Neural cell (in vitro differentiated cells): Measurements from ENCODE around the gene DNM1. TPM values are rescaled to one million over a fixed set of nuclear protein-coding genes. Genes with fewer than 3 reads are reported as not detected.
A peak's percentile ranks its signal among the peaks of the same experiment; 100 is the strongest.

Experiments
- H2AFZ ChIP-seq: fragments of 200-600, 300-800 bp; sonication (generic), shearing (Covaris generic); 2 replicates; pipeline ENCODE4 v1.6.0; 2014; ENCODE audit warnings: low read depth, mild to moderate bottlenecking, antibody characterized with exemption, low read length, moderate library complexity
- H3F3A ChIP-seq: fragments of 200-600 bp; shearing (Covaris generic); 2 replicates; pipeline ENCODE4 v1.6.1; 2016; ENCODE audit warnings: mild to moderate bottlenecking, moderate library complexity, mixed read lengths, antibody characterized with exemption, low read length; ENCODE audit not compliant: insufficient read depth, poor library complexity, severe bottlenecking
- H3K27ac ChIP-seq: fragments of 200-600, 300-800 bp; sonication (generic), shearing (Covaris generic); 2 replicates; pipeline ENCODE4 v1.5.1; 2014; ENCODE audit warnings: mild to moderate bottlenecking, low read length, moderate library complexity
- H3K27me3 ChIP-seq: fragments of 300-800, 200-600 bp; sonication (generic), shearing (Covaris generic); 2 replicates; pipeline ENCODE4 v1.6.0; 2014; ENCODE audit warnings: mild to moderate bottlenecking, low read depth, low read length, moderate library complexity; ENCODE audit not compliant: insufficient read depth
- H3K36me3 ChIP-seq: fragments of 300-800, 200-600 bp; sonication (generic), shearing (Covaris generic); 2 replicates; pipeline ENCODE4 v1.5.1; 2014; ENCODE audit warnings: mild to moderate bottlenecking, antibody characterized with exemption, low read length, moderate library complexity; ENCODE audit not compliant: insufficient read depth
- H3K4me2 ChIP-seq: fragments of 300-800, 200-600 bp; sonication (generic), shearing (Covaris generic); 2 replicates; pipeline ENCODE4 v1.6.0; 2014; ENCODE audit warnings: mild to moderate bottlenecking, low read length
- H3K4me3 ChIP-seq: fragments of 300-800, 200-600 bp; sonication (generic), shearing (Covaris generic); 2 replicates; pipeline ENCODE4 v1.5.1; 2014; ENCODE audit warnings: mild to moderate bottlenecking, low read length, moderate library complexity
- H3K79me2 ChIP-seq: fragments of 200-600 bp; shearing (Covaris generic); replicated peaks from 2 replicates; pipeline ENCODE4 v1.6.0; 2014; ENCODE audit warnings: mild to moderate bottlenecking, low read length, moderate library complexity; ENCODE audit not compliant: insufficient read depth
- H3K9ac ChIP-seq: fragments of 300-800, 200-600 bp; sonication (generic), shearing (Covaris generic); 2 replicates; pipeline ENCODE4 v1.6.1; 2016; ENCODE audit warnings: mild to moderate bottlenecking, low read length, mixed read lengths
- H3K9me2 ChIP-seq: fragments of 200-600 bp; shearing (Covaris generic); 2 replicates; pipeline ENCODE4 v1.6.1; 2016; ENCODE audit warnings: mild to moderate bottlenecking, low read length, mixed read lengths; ENCODE audit not compliant: insufficient read depth
- H3K9me3 ChIP-seq: fragments of 200-600, 300-800 bp; sonication (generic), shearing (Covaris generic); 2 replicates; pipeline ENCODE4 v1.6.1; 2016; ENCODE audit warnings: mild to moderate bottlenecking, mixed run types, low read length, moderate library complexity, mixed read lengths
- H4K20me1 ChIP-seq: fragments of 200-600 bp; shearing (Covaris generic); 2 replicates; pipeline ENCODE4 v1.6.1; 2016; ENCODE audit warnings: mild to moderate bottlenecking, mixed run types; ENCODE audit not compliant: insufficient read depth
- EP300 ChIP-seq: fragments of 450-650 bp; conservative IDR thresholded peaks from 2 replicates; pipeline ENCODE4 v1.6.1; 2014; ENCODE audit warnings: antibody characterized with exemption, mild to moderate bottlenecking, moderate library complexity; ENCODE audit not compliant: poor library complexity, severe bottlenecking
- EZH2 ChIP-seq: fragments of 200-600, 300-800 bp; shearing (Covaris generic), sonication (generic); IDR thresholded peaks from 2 replicates; pipeline ENCODE4 v1.6.1; 2014; ENCODE audit warnings: antibody characterized with exemption, low read length, borderline replicate concordance, mild to moderate bottlenecking; ENCODE audit not compliant: insufficient read depth, poor library complexity, severe bottlenecking
- MXI1 ChIP-seq: fragments of 450-650 bp; conservative IDR thresholded peaks from 2 replicates; pipeline ENCODE4 v1.6.1; 2014; ENCODE audit warnings: antibody characterized with exemption, mild to moderate bottlenecking; ENCODE audit not compliant: poor library complexity, severe bottlenecking
- POLR2AphosphoS5 ChIP-seq: IDR thresholded peaks from 2 replicates; pipeline ENCODE4 v1.6.1; 2012
- RAD21 ChIP-seq: fragments of 450-650 bp; conservative IDR thresholded peaks from 2 replicates; pipeline ENCODE4 v1.6.1; 2014; ENCODE audit warnings: antibody characterized with exemption, mild to moderate bottlenecking, moderate library complexity
- SMC3 ChIP-seq: fragments of 450-650 bp; conservative IDR thresholded peaks from 2 replicates; pipeline ENCODE4 v1.6.1; 2014; ENCODE audit warnings: antibody characterized with exemption, mild to moderate bottlenecking, moderate library complexity; ENCODE audit not compliant: poor library complexity
- TAF1 ChIP-seq: IDR thresholded peaks from 2 replicates; pipeline ENCODE4 v1.6.1; 2012; ENCODE audit warnings: low read depth
- polyA plus RNA-seq: library from polyadenylated mRNA; depleted of rRNA; stranded (reverse); fragments of >200 nt; gene quantifications from 2 replicates; pipeline ENCODE4 v1.2.3, GENCODE V29; 2014
- TF ChIP-seq, protein P1 (sequence below): fragments of 450-650 bp; IDR thresholded peaks from 2 replicates; pipeline ENCODE4 v1.5.1; 2014; ENCODE audit warnings: antibody characterized with exemption, mild to moderate bottlenecking, moderate library complexity; ENCODE audit not compliant: poor library complexity, severe bottlenecking
- TF ChIP-seq, protein P2 (sequence below): IDR thresholded peaks from 2 replicates; pipeline ENCODE4 v1.6.1; 2012; ENCODE audit warnings: borderline replicate concordance

DNM1 gene
- polyA plus RNA-seq, 1 donor from 2014 or later = 104 TPM

GRCh38 chr9:128159784-128160602, 43.2 kb upstream of the DNM1 start, which contains the start of gene BBLN:
BBLN (plus strand) TSS chr9:128160265; CDS start chr9:128160408, 143 bp downstream.
- no peaks in the 10 kb centered on the region for H3K79me2 ChIP-seq
- H3K27ac ChIP-seq = peak within 1 kb of the TSS; percentile 39
- no peaks in the 10 kb centered on the region for H4K20me1 ChIP-seq
- H3K4me2 ChIP-seq = peak within 1 kb of the TSS; percentile 92
- no peaks in the 10 kb centered on the region for H3F3A ChIP-seq
- H3K4me3 ChIP-seq = peak within 1 kb of the TSS; percentile 75
- H3K27me3 ChIP-seq = no peaks in the 10 kb centered on the region
- peak within 1 kb of the TSS; percentile 69 for H3K9ac ChIP-seq
- peak within 1 kb of the TSS; percentile 48 for H2AFZ ChIP-seq
- H3K36me3 ChIP-seq = peaks cover 3% of the 10 kb centered on the region
- TF ChIP-seq POLR2AphosphoS5 = peak; percentile 73
- TF ChIP-seq, protein P1, sequence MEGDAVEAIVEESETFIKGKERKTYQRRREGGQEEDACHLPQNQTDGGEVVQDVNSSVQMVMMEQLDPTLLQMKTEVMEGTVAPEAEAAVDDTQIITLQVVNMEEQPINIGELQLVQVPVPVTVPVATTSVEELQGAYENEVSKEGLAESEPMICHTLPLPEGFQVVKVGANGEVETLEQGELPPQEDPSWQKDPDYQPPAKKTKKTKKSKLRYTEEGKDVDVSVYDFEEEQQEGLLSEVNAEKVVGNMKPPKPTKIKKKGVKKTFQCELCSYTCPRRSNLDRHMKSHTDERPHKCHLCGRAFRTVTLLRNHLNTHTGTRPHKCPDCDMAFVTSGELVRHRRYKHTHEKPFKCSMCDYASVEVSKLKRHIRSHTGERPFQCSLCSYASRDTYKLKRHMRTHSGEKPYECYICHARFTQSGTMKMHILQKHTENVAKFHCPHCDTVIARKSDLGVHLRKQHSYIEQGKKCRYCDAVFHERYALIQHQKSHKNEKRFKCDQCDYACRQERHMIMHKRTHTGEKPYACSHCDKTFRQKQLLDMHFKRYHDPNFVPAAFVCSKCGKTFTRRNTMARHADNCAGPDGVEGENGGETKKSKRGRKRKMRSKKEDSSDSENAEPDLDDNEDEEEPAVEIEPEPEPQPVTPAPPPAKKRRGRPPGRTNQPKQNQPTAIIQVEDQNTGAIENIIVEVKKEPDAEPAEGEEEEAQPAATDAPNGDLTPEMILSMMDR = no peak
- peak; percentile 51 for TF ChIP-seq MXI1
- TF ChIP-seq TAF1 = no peak
- peak; percentile 12 for TF ChIP-seq SMC3
- no peaks in the 10 kb centered on the region for H3K9me2 ChIP-seq
- H3K9me3 ChIP-seq = no peaks in the 10 kb centered on the region

GRCh38 chr9:128160603-128160987, 42.6 kb upstream of the DNM1 start:
- peak overlapping the region; percentile 69 for H3K9ac ChIP-seq
- no peaks in the 10 kb centered on the region for H3K79me2 ChIP-seq
- H3K9me2 ChIP-seq = no peaks in the 10 kb centered on the region
- peaks cover 3% of the 10 kb centered on the region for H3K36me3 ChIP-seq
- H3K27ac ChIP-seq = peak overlapping the region; percentile 34
- TF ChIP-seq SMC3 (peak; percentile 10), EP300 (no peak)
- H3F3A ChIP-seq = no peaks in the 10 kb centered on the region
- H3K4me3 ChIP-seq = peak overlapping the region; percentile 75
- peak overlapping the region; percentile 92 for H3K4me2 ChIP-seq
- H2AFZ ChIP-seq = peak overlapping the region; percentile 48
- no peaks in the 10 kb centered on the region for H3K9me3 ChIP-seq
- H4K20me1 ChIP-seq = no peaks in the 10 kb centered on the region
- no peaks in the 10 kb centered on the region for H3K27me3 ChIP-seq

DNA sequence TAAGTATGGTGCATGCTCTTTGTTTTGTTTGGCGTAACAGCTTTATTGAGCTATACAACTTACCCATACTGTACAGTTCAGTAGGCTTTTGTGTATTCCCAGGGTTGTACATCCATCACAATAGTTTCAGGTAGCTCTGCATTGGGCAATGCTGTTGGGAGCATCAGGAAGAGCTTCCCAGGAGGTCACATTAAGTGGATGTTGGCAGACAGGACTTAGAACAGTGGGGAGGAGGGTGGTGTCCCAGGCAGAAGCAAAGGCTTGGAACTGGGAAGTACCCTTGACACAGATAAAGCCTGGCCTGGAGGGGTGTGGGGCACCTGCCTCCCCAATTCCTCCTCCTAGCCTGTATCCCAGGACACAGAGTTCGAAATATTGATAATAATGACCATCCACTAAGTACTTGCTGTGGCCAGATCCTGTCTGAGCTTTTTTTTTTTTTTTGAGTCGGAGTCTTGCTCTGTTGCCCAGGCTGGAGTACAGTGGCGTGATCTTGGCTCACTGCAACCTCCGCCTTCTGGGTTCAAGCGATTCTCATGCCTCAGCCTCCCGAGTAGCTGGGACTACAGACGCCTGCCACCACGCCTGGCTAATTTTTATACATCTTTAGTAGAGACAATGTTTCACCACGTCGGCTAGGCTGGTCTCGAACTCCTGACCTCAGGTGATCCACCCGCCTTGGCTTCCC, 41.8 kb upstream of the DNM1 start:
- Histone ChIP-seq H3K9me2 (no peaks in the 10 kb centered on the region), H4K20me1 (no peaks in the 10 kb centered on the region), H3K27ac (no peak overlapping the region), H3K9me3 (no peaks in the 10 kb centered on the region), H3K4me3 (peak overlapping the region; percentile 75), H3K36me3 (peaks cover 3% of the 10 kb centered on the region), H3K27me3 (no peaks in the 10 kb centered on the region), H3F3A (no peaks in the 10 kb centered on the region), H3K79me2 (no peaks in the 10 kb centered on the region), H2AFZ (no peak overlapping the region), H3K4me2 (peak overlapping the region; percentile 92), H3K9ac (peak overlapping the region; percentile 69)
- TF ChIP-seq TAF1 (no peak), RAD21 (no peak), EZH2 (no peak), EP300 (no peak), POLR2AphosphoS5 (no peak), SMC3 (no peak), MXI1 (no peak)
- TF ChIP-seq, protein P2, sequence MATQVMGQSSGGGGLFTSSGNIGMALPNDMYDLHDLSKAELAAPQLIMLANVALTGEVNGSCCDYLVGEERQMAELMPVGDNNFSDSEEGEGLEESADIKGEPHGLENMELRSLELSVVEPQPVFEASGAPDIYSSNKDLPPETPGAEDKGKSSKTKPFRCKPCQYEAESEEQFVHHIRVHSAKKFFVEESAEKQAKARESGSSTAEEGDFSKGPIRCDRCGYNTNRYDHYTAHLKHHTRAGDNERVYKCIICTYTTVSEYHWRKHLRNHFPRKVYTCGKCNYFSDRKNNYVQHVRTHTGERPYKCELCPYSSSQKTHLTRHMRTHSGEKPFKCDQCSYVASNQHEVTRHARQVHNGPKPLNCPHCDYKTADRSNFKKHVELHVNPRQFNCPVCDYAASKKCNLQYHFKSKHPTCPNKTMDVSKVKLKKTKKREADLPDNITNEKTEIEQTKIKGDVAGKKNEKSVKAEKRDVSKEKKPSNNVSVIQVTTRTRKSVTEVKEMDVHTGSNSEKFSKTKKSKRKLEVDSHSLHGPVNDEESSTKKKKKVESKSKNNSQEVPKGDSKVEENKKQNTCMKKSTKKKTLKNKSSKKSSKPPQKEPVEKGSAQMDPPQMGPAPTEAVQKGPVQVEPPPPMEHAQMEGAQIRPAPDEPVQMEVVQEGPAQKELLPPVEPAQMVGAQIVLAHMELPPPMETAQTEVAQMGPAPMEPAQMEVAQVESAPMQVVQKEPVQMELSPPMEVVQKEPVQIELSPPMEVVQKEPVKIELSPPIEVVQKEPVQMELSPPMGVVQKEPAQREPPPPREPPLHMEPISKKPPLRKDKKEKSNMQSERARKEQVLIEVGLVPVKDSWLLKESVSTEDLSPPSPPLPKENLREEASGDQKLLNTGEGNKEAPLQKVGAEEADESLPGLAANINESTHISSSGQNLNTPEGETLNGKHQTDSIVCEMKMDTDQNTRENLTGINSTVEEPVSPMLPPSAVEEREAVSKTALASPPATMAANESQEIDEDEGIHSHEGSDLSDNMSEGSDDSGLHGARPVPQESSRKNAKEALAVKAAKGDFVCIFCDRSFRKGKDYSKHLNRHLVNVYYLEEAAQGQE = no peak
- TF ChIP-seq, protein P1 = no peak
